BJ (cell line): ENCODE data around the gene SERPINA5. TPM values are rescaled to one million over a fixed set of nuclear protein-coding genes. Genes with fewer than 3 reads are reported as not detected.

Experiments
- CTCF ChIA-PET: fragments of 350-600 bp; formaldehyde crosslinking; extraction: SDS; loops from one replicate; lab custom pipeline; 2021; ENCODE audit warnings: antibody characterized with exemption, inconsistent platforms; lab: Yijun Ruan, JAX
- POLR2A ChIA-PET: fragments of 300-600 bp; sonication (Branson Sonifier 250); formaldehyde crosslinking; extraction: SDS; loops from one replicate; lab custom pipeline; 2021; ENCODE audit warnings: antibody characterized with exemption; lab: Charles Lee
- DNase-seq: peaks from one replicate; pipeline ENCODE4 v3.0.0-alpha.2; 2011; ENCODE audit warnings: low read depth
- H3K27me3 ChIP-seq: 2 replicates; pipeline ENCODE4 v1.6.0; 2011; ENCODE audit warnings: low read length; ENCODE audit not compliant: control insufficient read depth, insufficient read depth
- H3K36me3 ChIP-seq: 2 replicates; pipeline ENCODE4 v1.5.1; 2011; ENCODE audit warnings: low read length; ENCODE audit not compliant: control insufficient read depth, insufficient read depth
- H3K4me3 ChIP-seq: 2 replicates; pipeline ENCODE4 v1.5.1; 2011; ENCODE audit warnings: low read depth, mild to moderate bottlenecking, control low read depth, low read length
- polyA plus RNA-seq: library from polyadenylated mRNA; depleted of rRNA; stranded (reverse); fragments of >200 nt; gene quantifications from 2 replicates; pipeline ENCODE4 v1.2.3, GENCODE V29; 2011
- TF ChIP-seq, protein P1 (sequence below): IDR thresholded peaks from 2 replicates; pipeline ENCODE4 v1.5.1; 2011; ENCODE audit warnings: low read depth, mild to moderate bottlenecking, control low read depth, inconsistent platforms, low read length, moderate library complexity; ENCODE audit not compliant: insufficient read depth

SERPINA5 gene
- polyA plus RNA-seq, 1 experiment = 0.09 TPM

DNA sequence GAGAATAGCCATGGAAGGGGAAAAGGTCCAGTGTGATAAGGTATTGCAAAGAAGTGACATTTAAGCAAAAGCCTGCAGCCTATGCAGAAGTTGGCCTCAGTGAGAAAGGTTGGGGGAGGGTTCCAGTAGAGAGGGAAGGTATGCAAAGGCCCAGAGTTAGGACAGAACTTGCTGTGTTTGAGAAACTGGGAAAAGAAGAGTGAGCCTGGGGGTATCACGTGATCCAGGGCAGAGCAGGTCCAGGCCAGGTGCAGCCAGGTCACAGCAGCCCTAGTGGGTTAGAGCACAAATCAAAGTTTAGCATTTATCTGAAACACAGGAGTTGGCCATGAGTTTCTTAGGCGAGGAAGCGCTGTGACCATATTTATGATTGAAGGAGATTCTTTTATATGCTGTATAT, 1.6 kb downstream of the SERPINA5 start:
- DNase-seq = no peak
- no peaks in the 10 kb centered on the region for H3K36me3 ChIP-seq
- no peak overlapping the region for H3K4me3 ChIP-seq
- TF ChIP-seq, protein P1, sequence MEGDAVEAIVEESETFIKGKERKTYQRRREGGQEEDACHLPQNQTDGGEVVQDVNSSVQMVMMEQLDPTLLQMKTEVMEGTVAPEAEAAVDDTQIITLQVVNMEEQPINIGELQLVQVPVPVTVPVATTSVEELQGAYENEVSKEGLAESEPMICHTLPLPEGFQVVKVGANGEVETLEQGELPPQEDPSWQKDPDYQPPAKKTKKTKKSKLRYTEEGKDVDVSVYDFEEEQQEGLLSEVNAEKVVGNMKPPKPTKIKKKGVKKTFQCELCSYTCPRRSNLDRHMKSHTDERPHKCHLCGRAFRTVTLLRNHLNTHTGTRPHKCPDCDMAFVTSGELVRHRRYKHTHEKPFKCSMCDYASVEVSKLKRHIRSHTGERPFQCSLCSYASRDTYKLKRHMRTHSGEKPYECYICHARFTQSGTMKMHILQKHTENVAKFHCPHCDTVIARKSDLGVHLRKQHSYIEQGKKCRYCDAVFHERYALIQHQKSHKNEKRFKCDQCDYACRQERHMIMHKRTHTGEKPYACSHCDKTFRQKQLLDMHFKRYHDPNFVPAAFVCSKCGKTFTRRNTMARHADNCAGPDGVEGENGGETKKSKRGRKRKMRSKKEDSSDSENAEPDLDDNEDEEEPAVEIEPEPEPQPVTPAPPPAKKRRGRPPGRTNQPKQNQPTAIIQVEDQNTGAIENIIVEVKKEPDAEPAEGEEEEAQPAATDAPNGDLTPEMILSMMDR = no peak
- POLR2A ChIA-PET = no interaction called here
- no peaks in the 10 kb centered on the region for H3K27me3 ChIP-seq
- CTCF ChIA-PET = interaction anchor here (1.8 kb wide), 1 partner anchor 33 kb away, joined by 4 read pairs; no protein-coding TSS in a partner anchor

DNA sequence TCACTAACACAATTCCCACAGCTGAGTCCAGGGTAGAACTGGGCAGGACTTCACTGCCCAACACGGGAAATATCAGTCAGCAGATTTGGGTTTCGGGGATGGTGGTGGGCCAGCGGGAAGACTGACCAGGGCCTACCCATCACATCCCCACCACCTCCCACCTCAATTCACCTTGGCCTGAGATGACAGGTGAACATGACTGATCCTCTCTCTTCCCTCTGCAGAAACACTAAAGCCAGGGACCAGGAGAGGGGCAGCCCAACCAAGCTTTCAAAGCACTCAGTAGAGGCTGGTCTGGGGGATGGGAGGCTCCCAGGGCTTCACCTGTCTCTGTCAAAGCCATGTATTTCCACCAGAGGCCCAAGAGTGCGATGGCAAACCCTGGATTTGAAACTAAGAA, 2.3 kb downstream of the SERPINA5 start:
- TF ChIP-seq, protein P1 = no peak
- Histone ChIP-seq H3K27me3 (no peaks in the 10 kb centered on the region), H3K4me3 (no peak overlapping the region), H3K36me3 (no peaks in the 10 kb centered on the region)
- POLR2A ChIA-PET = no interaction called here
- CTCF ChIA-PET = interaction anchor here (1.0 to 1.8 kb wide), 2 partner anchors 33 to 35 kb away, joined by 3 to 4 read pairs; no protein-coding TSS in a partner anchor
- no peak for DNase-seq

DNA sequence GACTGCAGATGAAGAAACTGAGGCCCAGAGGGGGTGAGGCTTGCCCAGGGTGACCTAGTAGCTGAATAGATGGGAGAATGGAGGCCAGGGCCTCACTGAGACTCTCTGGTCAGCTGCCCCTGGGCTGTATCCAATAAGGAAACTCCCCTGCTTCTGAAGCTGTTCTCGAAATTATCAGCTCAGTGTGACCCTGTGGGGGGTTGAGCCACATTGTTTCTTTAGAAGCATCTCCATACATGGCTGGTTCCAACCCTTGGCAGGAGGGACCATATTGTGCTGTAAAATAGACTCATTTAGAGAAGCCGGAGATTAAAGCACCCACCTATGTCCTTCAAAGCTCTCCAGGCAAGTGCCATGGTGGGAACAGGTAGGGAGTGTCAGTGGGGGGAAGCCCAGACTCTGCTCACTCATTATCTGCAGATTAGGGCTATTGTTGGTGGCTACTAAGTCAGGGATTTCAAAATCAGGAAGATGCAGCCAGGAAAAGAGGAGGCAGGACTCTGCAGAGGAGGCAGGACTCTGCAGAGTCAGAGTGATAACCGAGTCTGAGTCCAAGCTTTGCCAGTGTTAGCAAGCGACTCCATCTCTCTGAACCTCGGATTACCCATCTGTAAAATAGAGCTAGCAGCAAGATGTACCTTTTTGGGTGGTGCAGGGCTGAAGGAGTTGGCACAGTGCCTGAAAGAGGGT, 3.5 kb downstream of the SERPINA5 start:
- Histone ChIP-seq H3K27me3 (no peaks in the 10 kb centered on the region), H3K4me3 (no peak overlapping the region), H3K36me3 (no peaks in the 10 kb centered on the region)
- DNase-seq = no peak
- TF ChIP-seq, protein P1 = no peak
- POLR2A ChIA-PET = interaction anchor here (0.6 kb wide), 1 partner anchor 55 kb away, joined by 5 read pairs; no protein-coding TSS in a partner anchor
- CTCF ChIA-PET = interaction anchor here (1.0 kb wide), 1 partner anchor 49 kb away, joined by 3 read pairs; no protein-coding TSS in a partner anchor

DNA sequence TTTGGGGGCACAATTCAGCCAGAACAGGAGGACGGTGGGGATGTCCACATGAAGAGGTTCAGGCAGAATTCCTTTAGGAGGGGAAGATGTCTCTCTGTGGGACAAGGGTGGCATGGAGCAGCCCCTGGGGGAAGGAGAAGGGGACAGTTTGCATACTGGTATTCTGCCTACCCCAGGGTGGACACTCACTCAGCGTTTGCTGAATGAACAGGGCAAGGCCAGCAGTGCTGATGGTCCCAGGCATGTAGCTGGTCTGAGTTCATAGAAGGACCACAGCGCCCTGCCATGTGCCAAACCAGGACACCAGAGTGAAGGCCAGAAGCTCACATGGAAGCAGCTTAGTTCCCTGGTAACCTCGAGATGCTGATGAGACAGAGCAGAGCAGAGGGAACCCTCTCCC, 5.4 kb downstream of the SERPINA5 start:
- no peaks in the 10 kb centered on the region for H3K27me3 ChIP-seq
- ChIA-PET POLR2A (no interaction called here), CTCF (no interaction called here)
- no peaks in the 10 kb centered on the region for H3K36me3 ChIP-seq
- TF ChIP-seq, protein P1 = no peak
- DNase-seq = no peak
- H3K4me3 ChIP-seq = no peak overlapping the region

DNA sequence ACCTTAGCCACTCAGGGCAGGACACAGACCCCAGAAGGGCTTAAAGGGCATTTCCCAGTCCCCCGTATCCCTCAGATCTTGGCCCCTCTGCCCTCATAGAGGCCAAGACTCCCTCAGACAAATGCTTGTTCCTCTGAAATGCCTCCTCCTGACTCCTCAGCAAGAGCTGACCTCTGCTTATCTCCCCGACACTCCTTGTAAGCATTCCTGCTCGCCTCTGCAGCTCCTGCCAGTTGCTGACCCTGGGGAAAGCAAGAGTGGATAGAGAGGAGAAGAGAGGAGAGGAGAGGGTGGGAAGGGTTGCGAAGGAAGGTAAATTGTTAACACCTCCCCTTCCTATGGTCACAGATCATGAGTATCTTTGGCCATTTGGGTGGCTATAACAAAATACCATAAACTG, 7.1 kb downstream of the SERPINA5 start:
- POLR2A ChIA-PET = no interaction called here
- CTCF ChIA-PET = no interaction called here
- DNase-seq = no peak
- TF ChIP-seq, protein P1 = no peak
- H3K36me3 ChIP-seq = no peaks in the 10 kb centered on the region
- H3K27me3 ChIP-seq = no peaks in the 10 kb centered on the region
- H3K4me3 ChIP-seq = no peak overlapping the region
